NCI-H1694 treated with DMSO at 0.1 percent for 48 hours (cell line): ENCODE results near the gene ADAMTS17.
"Not testable (repeated sequence)": the region's sequence is repeated elsewhere in the genome, so short reads cannot be mapped to it uniquely, and the experiment has no call there.

Experiments
- DNase-seq: peaks from one replicate; lab custom pipeline; 2025; lab: John Stamatoyannopoulos, UW

Gene ADAMTS17

GRCh38 chr15:100108846-100109245, 232.9 kb downstream of the ADAMTS17 start:
- DNase-seq = no peak

GRCh38 chr15:100108346-100108745, 233.4 kb downstream of the ADAMTS17 start:
- DNase-seq = no peak

GRCh38 chr15:100107606-100108225, 234.1 kb downstream of the ADAMTS17 start:
- no peak for DNase-seq

- no peak for DNase-seq
Measured at GRCh38 chr15:100107151-100107550, 234.6 kb downstream of the ADAMTS17 start.

GRCh38 chr15:100106732-100107131, 235.0 kb downstream of the ADAMTS17 start:
- DNase-seq = no peak

- no peak for DNase-seq
Measured at GRCh38 chr15:100105101-100105500, 236.7 kb downstream of the ADAMTS17 start.

- DNase-seq = no peak
Measured at GRCh38 chr15:100104245-100104644, 237.5 kb downstream of the ADAMTS17 start.

GRCh38 chr15:100103828-100104227, 237.9 kb downstream of the ADAMTS17 start:
- no peak for DNase-seq

- no peak for DNase-seq
Measured at GRCh38 chr15:100101426-100102089, 240.2 kb downstream of the ADAMTS17 start.

- no peak for DNase-seq
Measured at GRCh38 chr15:100100926-100101325, 240.8 kb downstream of the ADAMTS17 start.

GRCh38 chr15:100099976-100100375, 241.8 kb downstream of the ADAMTS17 start:
- no peak for DNase-seq

- DNase-seq = no peak
Measured at GRCh38 chr15:100098705-100099104, 243.1 kb downstream of the ADAMTS17 start.

GRCh38 chr15:100097342-100098127, 244.2 kb downstream of the ADAMTS17 start:
- no peak for DNase-seq

GRCh38 chr15:100096700-100097099, 245.1 kb downstream of the ADAMTS17 start:
- DNase-seq = no peak

- no peak for DNase-seq
Measured at GRCh38 chr15:100096248-100096600, 245.6 kb downstream of the ADAMTS17 start.

GRCh38 chr15:100095541-100096247, 246.1 kb downstream of the ADAMTS17 start:
- no peak for DNase-seq

- DNase-seq = peak; percentile 2
Measured at GRCh38 chr15:100094127-100094510, 247.7 kb downstream of the ADAMTS17 start.

- DNase-seq = no peak
Measured at GRCh38 chr15:100093211-100094126, 248.3 kb downstream of the ADAMTS17 start.

GRCh38 chr15:100092034-100092433, 249.7 kb downstream of the ADAMTS17 start:
- DNase-seq = no peak

GRCh38 chr15:100090411-100090810, 251.4 kb downstream of the ADAMTS17 start:
- DNase-seq = no peak

- not testable (repeated sequence) for DNase-seq
Measured at GRCh38 chr15:100084042-100084821, 257.5 kb downstream of the ADAMTS17 start.
